GM19238 (cell line): ENCODE data around the gene FSTL4.
"Not testable (repeated sequence)": the region's sequence is repeated elsewhere in the genome, so short reads cannot be mapped to it uniquely, and the experiment has no call there.

Source experiments
- DNase-seq: peaks from one replicate; pipeline ENCODE4 v3.0.0; 2011; ENCODE audit warnings: low spot score; ENCODE audit not compliant: insufficient read length

The FSTL4 gene

DNA sequence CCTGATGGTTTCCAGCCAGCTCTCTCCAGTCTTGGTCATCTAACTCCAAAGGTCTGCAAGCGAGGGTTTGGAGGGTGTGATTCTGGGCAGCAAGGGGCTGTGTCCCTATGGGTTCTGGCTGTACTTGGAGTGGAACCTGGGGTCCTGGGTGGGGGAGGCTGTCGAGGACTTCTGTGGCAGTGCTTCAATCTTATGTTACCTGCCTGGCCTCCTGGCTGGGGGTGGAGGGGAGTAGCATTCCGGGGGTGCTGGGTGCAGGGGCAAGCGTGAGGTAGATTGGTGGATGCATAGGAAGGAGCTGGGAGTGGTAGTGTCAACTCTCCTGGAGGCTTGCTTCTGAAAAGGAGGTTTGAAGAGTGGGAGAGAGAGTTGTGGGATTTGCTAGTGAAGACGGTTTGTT is 417.1 kb downstream of the FSTL4 start:
- no peak for DNase-seq

DNA sequence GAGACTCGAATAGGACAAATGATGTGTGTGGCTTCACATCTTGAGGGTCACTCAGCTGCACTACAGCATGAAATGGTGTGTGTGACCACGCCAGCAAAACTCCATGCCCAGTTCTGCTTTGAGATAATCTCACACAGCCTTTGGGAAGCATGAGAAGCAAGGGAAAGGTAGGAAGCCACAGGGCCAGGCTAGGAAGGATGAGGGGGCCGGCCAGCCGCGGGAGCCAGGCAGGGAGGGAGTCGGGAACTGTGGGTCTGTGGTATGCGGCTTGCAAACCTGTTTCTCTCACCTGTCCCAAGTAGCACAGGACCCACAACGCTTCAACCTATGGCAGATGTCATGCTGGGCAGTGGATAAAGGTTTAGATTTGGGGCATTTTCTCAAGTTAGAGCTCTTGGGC is 418.5 kb downstream of the FSTL4 start:
- no peak for DNase-seq

DNA sequence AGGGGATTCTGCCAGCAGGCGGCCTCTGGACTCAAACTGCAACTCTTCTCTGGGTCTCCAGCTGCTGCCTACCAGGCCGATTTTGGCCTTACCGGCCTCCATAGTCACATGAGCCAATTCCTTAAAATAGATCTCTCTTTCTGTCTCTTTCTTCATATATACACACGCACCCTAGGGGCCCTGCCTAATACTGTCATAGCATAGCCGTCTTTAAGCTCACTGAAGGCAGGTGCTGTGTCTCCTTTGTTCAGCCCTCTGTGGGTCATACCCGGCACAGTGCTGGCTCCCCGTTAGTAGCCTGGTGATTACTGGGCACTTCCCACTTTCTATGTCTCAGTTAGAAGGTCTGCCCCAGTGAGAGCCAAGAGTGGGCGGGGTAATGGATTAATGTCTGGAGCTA is 419.6 kb downstream of the FSTL4 start:
- no peak for DNase-seq

GRCh38 chr5:133189881-133190280 is 422.5 kb downstream of the FSTL4 start:
- DNase-seq = no peak

- DNase-seq = no peak
Observed at GRCh38 chr5:133179405-133179804, 432.9 kb downstream of the FSTL4 start.

GRCh38 chr5:133170756-133171387 is 441.5 kb downstream of the FSTL4 start:
- not testable (repeated sequence) for DNase-seq

- no peak for DNase-seq
Observed at GRCh38 chr5:133164759-133165158, 447.6 kb downstream of the FSTL4 start.

- DNase-seq = no peak
Observed at GRCh38 chr5:133163839-133164238, 448.5 kb downstream of the FSTL4 start.

DNA sequence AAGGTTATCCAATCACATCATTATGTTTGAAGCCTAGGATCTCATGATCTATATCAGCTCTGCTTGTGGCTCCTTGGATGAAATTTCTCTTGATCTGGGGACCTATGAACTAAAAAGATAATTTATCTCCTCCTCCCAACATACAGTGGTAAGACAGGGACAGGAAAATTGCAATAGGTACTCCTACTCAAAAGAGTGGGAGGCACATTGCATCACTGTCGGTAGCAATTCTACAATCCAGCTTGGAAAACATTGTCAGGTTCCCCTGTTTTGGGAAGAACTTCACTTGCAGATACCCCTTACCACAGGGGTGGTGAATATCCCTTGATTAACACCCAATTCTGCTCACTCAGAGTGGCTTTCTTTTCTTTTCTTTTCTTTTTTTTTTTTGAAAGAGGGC is 452.8 kb downstream of the FSTL4 start:
- DNase-seq = no peak

DNA sequence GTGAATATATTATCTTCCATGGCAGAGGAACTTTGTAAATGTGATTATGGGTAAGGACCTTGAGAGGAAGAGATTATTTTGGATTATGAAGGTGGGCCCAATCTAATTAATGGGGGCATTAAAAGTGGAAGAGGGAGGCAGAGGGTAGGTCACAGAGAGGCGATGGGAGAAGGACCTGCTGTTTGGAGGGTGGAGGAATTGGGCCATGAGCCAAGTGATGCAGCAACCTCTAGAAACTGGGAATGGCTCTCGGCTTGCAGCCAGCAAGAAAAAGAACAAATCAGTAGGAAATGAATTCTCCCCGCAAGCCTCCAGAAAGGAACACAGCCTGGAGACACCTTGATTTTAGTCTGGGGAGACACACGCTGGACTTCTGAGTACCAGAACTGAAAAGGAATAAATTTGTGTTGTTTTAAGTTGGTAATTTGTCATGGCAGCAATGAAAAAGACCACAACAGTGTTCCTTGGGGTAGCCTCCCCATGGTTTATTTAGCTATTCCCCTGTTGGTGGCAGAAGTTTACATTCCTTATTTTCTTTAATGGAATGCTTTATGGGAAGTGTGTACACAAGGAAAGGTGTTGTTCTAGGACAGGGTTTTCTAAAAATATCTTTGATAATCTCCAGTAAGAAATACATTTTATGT is 456.9 kb downstream of the FSTL4 start:
- no peak for DNase-seq

- no peak for DNase-seq
Observed at GRCh38 chr5:133154274-133155075, 457.9 kb downstream of the FSTL4 start.

DNA sequence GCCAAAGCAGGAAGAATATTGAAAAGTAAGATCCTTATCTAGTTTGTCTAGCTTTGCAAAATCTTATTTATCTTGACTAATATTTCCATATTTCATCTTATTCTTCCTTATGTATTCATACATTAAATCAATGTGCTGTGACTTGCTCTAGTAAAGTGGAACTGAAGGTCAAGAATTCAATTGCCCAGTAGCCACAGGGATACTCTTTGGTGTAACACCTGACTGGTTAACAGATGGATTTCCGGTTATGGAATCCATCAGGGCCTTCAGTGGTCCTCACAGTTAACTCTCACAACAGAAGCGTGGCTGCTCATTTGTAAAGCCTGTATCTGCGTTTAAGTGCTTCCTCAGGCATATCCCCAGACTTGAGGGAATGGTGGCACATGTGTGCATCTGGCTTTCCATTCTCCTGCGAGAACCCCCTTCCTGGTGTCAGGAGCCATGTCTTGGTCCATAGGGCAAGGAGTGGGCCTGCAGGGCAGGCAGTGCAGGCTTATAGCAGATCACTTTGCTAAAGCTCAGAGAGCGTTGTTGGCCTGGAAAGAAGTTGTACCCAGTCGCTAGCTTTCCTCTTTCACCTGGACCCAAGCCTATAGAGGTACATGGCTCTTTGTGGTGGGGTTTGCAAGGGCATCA is 461.3 kb downstream of the FSTL4 start:
- no peak for DNase-seq

DNA sequence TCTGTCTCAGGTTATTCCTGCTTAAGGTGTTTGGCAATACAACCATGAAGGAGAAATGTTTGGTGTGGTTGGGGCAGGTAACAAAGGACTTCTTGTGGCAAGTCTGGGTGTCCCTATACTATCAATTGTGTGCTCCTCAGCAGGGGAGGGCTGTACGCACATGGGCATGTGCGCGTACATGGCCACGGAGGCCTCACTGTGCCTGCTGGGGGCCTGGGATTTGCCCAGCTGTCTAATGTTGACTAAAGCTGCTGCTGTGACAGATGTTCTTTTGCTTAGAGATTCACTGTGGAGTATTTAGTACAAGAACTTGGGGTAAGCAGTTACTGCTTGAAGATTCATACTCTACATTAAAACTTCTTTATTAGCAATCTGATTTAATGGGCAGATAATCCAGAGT is 463.0 kb downstream of the FSTL4 start:
- no peak for DNase-seq

GRCh38 chr5:133147815-133148567 is 464.4 kb downstream of the FSTL4 start:
- no peak for DNase-seq

- no peak for DNase-seq
Observed at GRCh38 chr5:133147411-133147810, 464.9 kb downstream of the FSTL4 start.
